Mucosa of rectum (tissue), 2 donors: ENCODE data around the gene GABRA4.

ENCODE experiments used
- H3K27ac ChIP-seq, 2 donors: one replicate each; pipeline ENCODE4 v1.7.0; 2013; ENCODE audit warnings: inconsistent platforms in 2 of 2, low read depth in 2 of 2, low read length in 2 of 2
- H3K27me3 ChIP-seq, 2 donors: one replicate each; pipeline ENCODE4 v1.7.0; 2013; ENCODE audit warnings: low read length in 2 of 2; ENCODE audit not compliant: control insufficient read depth in 2 of 2, insufficient read depth in 2 of 2
- H3K36me3 ChIP-seq, 2 donors: one replicate each; pipeline ENCODE4 v1.7.0; 2013; ENCODE audit warnings: low read length in 2 of 2; ENCODE audit not compliant: control insufficient read depth in 2 of 2, insufficient read depth in 2 of 2
- H3K4me1 ChIP-seq, 2 donors: one replicate each; pipeline ENCODE4 v1.7.0; 2013; ENCODE audit warnings: low read length in 2 of 2, mild to moderate bottlenecking in 1 of 2; ENCODE audit not compliant: control insufficient read depth in 2 of 2, insufficient read depth in 2 of 2
- H3K4me3 ChIP-seq, 2 donors: one replicate each; pipeline ENCODE4 v1.7.0; 2013; ENCODE audit warnings: low read length in 2 of 2
- H3K9ac ChIP-seq, 2 donors: one replicate each; pipeline ENCODE4 v1.7.0; 2013; ENCODE audit warnings: low read length in 2 of 2, low read depth in 1 of 2, mild to moderate bottlenecking in 1 of 2
- H3K9me3 ChIP-seq, 2 donors: one replicate each; pipeline ENCODE4 v1.7.0; 2013; ENCODE audit warnings: low read length in 2 of 2; ENCODE audit not compliant: control insufficient read depth in 2 of 2
- donor health status: healthy.
- donor health status: Normal muscosa, but diverticular disease.

Gene GABRA4

GRCh38 chr4:46934726-46935125, 58.7 kb downstream of the GABRA4 start:
- no peak overlapping the region for H3K27ac ChIP-seq
- no peaks in the 10 kb centered on the region for H3K9me3 ChIP-seq
- H3K4me1 ChIP-seq, result no peaks in the 10 kb centered on the region
- no peak overlapping the region for H3K4me3 ChIP-seq
- H3K27me3 ChIP-seq, result no peaks in the 10 kb centered on the region
- H3K36me3 ChIP-seq, result no peaks in the 10 kb centered on the region
- H3K9ac ChIP-seq, result no peak overlapping the region

GRCh38 chr4:46933686-46934085, 59.7 kb downstream of the GABRA4 start:
- Histone ChIP-seq H3K27me3 (no peaks in the 10 kb centered on the region), H3K4me3 (no peak overlapping the region), H3K9me3 (no peaks in the 10 kb centered on the region), H3K36me3 (no peaks in the 10 kb centered on the region), H3K27ac (no peak overlapping the region), H3K9ac (no peak overlapping the region), H3K4me1 (no peaks in the 10 kb centered on the region)

GRCh38 chr4:46931981-46932380, 61.4 kb downstream of the GABRA4 start:
- H3K36me3 ChIP-seq, result no peaks in the 10 kb centered on the region
- H3K27me3 ChIP-seq, result no peaks in the 10 kb centered on the region
- no peaks in the 10 kb centered on the region for H3K9me3 ChIP-seq
- H3K4me3 ChIP-seq, result no peak overlapping the region
- H3K27ac ChIP-seq, result no peak overlapping the region
- no peak overlapping the region for H3K9ac ChIP-seq
- no peaks in the 10 kb centered on the region for H3K4me1 ChIP-seq

- Histone ChIP-seq H3K4me3 (no peak overlapping the region), H3K36me3 (no peaks in the 10 kb centered on the region), H3K9ac (no peak overlapping the region), H3K9me3 (no peaks in the 10 kb centered on the region), H3K4me1 (no peaks in the 10 kb centered on the region), H3K27ac (no peak overlapping the region), H3K27me3 (no peaks in the 10 kb centered on the region)
These were observed 62.5 kb downstream of the GABRA4 start for GRCh38 chr4:46930891-46931290.

- Histone ChIP-seq H3K9me3 (no peaks in the 10 kb centered on the region), H3K27ac (no peak overlapping the region), H3K36me3 (no peaks in the 10 kb centered on the region), H3K27me3 (no peaks in the 10 kb centered on the region), H3K4me1 (no peaks in the 10 kb centered on the region), H3K4me3 (no peak overlapping the region), H3K9ac (no peak overlapping the region)
These were observed 66.2 kb downstream of the GABRA4 start for GRCh38 chr4:46927201-46927600.

GRCh38 chr4:46924789-46925529, 68.4 kb downstream of the GABRA4 start:
- H3K4me3 ChIP-seq, result no peak overlapping the region
- H3K9ac ChIP-seq, result no peak overlapping the region
- H3K27ac ChIP-seq, result no peak overlapping the region
- no peaks in the 10 kb centered on the region for H3K27me3 ChIP-seq
- no peaks in the 10 kb centered on the region for H3K36me3 ChIP-seq
- H3K4me1 ChIP-seq, result no peaks in the 10 kb centered on the region
- no peaks in the 10 kb centered on the region for H3K9me3 ChIP-seq

- H3K27ac ChIP-seq, result no peak overlapping the region
- H3K4me3 ChIP-seq, result no peak overlapping the region
- no peaks in the 10 kb centered on the region for H3K36me3 ChIP-seq
- H3K9me3 ChIP-seq, result no peaks in the 10 kb centered on the region
- no peak overlapping the region for H3K9ac ChIP-seq
- H3K4me1 ChIP-seq, result no peaks in the 10 kb centered on the region
- H3K27me3 ChIP-seq, result no peaks in the 10 kb centered on the region
These were observed 71.2 kb downstream of the GABRA4 start for GRCh38 chr4:46922205-46922604.

- H3K27me3 ChIP-seq, result no peaks in the 10 kb centered on the region
- no peak within 1 kb of the TSS for H3K9ac ChIP-seq
- H3K9me3 ChIP-seq, result no peaks in the 10 kb centered on the region
- no peak within 1 kb of the TSS for H3K27ac ChIP-seq
- H3K4me1 ChIP-seq, result no peaks in the 10 kb centered on the region
- H3K4me3 ChIP-seq, result no peak within 1 kb of the TSS
- no peaks in the 10 kb centered on the region for H3K36me3 ChIP-seq
These were observed 84.3 kb downstream of the GABRA4 start, which contains the start of gene COX7B2 for GRCh38 chr4:46909078-46909477. Gene COX7B2 (minus strand): TSS chr4:46909245. CDS start chr4:46735192, 174,053 bp downstream.

- no peak overlapping the region for H3K9ac ChIP-seq
- no peaks in the 10 kb centered on the region for H3K27me3 ChIP-seq
- no peaks in the 10 kb centered on the region for H3K9me3 ChIP-seq
- H3K36me3 ChIP-seq, result no peaks in the 10 kb centered on the region
- H3K4me3 ChIP-seq, result no peak overlapping the region
- H3K27ac ChIP-seq, result no peak overlapping the region
- no peaks in the 10 kb centered on the region for H3K4me1 ChIP-seq
These were observed 85.2 kb downstream of the GABRA4 start for GRCh38 chr4:46908148-46908547.

GRCh38 chr4:46900082-46900481, 93.3 kb downstream of the GABRA4 start:
- Histone ChIP-seq H3K36me3 (no peaks in the 10 kb centered on the region), H3K9ac (no peak overlapping the region), H3K4me1 (no peaks in the 10 kb centered on the region), H3K4me3 (no peak overlapping the region), H3K27ac (no peak overlapping the region), H3K9me3 (no peaks in the 10 kb centered on the region), H3K27me3 (no peaks in the 10 kb centered on the region)
